Spleen (tissue), 7 donors: ENCODE measurements around the gene PRDM16.

ENCODE experiments used
- POLR2A ChIP-seq, 3 donors: fragments of 450-650 bp; IDR thresholded peaks; one replicate each; pipeline ENCODE4 v1.5.1; 2017; ENCODE audit warnings: antibody characterized with exemption in 3 of 3, mild to moderate bottlenecking in 1 of 3
- POLR2AphosphoS5 ChIP-seq, 3 donors: sonication (generic); formaldehyde crosslinking; IDR thresholded peaks; one replicate each; pipeline ENCODE4 v1.5.1; 2017; ENCODE audit warnings: antibody characterized with exemption in 3 of 3
- TF ChIP-seq, protein P1 (sequence below), 11 experiments: fragments of 200-600 bp in 7 of 11; fragments of 450-650 bp in 4 of 11; sonication (generic) in 4 of 11; IDR thresholded peaks in 8 of 11; conservative IDR thresholded peaks in 3 of 11; 1 replicate in 7 of 11; 2 replicates in 4 of 11; pipeline versions ENCODE4 v1.4.0 to v1.8.0; 2016 to 2021; ENCODE audit warnings: antibody characterized with exemption in 11 of 11, inconsistent platforms in 4 of 11, mild to moderate bottlenecking in 1 of 11
- donor health status: DM: no; HTN: no; CAD: no; lungs with moderate emphysema.
- donor health status: DM: no; HTN: no; CAD: no.
- donor health status: DM: no; HTN: no; CAD: no.

DNA sequence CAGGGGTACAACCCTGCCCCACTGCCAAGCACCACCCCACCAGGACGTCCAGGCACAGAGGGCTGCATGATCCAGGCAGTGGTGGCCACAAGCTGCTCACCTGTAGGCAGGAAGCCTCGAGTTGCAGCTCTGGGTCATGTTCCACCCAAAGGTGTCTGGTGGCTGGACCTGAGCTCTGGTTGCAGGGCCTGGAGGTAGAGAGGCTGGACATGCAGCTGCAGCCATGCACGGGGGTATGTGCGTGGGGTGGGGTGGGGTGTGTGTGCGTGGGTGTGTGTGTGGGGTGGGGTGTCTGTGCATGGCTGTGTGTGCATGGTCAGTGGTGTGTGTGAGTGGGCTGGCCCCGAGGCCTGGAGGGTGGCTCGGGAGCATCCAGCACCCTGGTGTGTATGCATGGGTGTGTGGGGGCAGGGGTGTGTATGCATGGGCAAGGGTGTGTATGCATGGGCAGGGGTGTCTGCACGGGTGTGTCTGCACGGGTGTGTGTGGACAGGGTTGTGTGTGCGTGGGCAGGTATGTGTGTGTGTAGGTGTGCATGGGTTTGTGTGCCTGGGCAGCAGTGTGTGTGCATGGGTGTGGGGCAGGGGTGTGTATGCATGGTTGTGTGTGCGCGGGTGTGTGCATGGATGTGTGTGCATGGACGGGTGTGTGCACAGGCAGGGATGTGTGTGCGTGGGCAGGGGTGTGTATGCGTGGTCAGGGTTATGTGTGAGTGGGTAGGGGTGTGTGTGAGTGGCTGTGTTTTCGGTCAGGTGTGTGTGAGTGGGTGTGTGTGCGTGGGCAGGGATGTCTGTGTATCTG lies 401.0 kb downstream of the PRDM16 start:
- TF ChIP-seq, protein P1, sequence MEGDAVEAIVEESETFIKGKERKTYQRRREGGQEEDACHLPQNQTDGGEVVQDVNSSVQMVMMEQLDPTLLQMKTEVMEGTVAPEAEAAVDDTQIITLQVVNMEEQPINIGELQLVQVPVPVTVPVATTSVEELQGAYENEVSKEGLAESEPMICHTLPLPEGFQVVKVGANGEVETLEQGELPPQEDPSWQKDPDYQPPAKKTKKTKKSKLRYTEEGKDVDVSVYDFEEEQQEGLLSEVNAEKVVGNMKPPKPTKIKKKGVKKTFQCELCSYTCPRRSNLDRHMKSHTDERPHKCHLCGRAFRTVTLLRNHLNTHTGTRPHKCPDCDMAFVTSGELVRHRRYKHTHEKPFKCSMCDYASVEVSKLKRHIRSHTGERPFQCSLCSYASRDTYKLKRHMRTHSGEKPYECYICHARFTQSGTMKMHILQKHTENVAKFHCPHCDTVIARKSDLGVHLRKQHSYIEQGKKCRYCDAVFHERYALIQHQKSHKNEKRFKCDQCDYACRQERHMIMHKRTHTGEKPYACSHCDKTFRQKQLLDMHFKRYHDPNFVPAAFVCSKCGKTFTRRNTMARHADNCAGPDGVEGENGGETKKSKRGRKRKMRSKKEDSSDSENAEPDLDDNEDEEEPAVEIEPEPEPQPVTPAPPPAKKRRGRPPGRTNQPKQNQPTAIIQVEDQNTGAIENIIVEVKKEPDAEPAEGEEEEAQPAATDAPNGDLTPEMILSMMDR (IDR thresholded peaks at IDR 0.05 in 8 of 11, conservative IDR thresholded peaks at IDR 0.05 in 3 of 11) = no peak
- no peak for TF ChIP-seq POLR2AphosphoS5 (IDR thresholded peaks at IDR 0.05)
- no peak for TF ChIP-seq POLR2A (IDR thresholded peaks at IDR 0.05)
